Pancreas (tissue), 10 donors: ENCODE data around the gene REG1A. TPM values are rescaled to one million over a fixed set of nuclear protein-coding genes. Genes with fewer than 3 reads are reported as not detected.
A peak's percentile ranks its signal among the peaks of the same experiment; 100 is the strongest.

ENCODE experiments used
- ATAC-seq, 4 donors: fragments of 200-7000 bp; cut with Tn5 transposase; one replicate each; pipeline versions ENCODE4 v1.8.0 to v1.9.1; 2020; ENCODE audit warnings: mild to moderate bottlenecking in 4 of 4, moderate library complexity in 4 of 4
- DNase-seq, 6 donors: peaks; one replicate each; pipeline ENCODE4 v3.0.0-alpha.2; 2020
- FAIRE-seq: peaks from 2 replicates; lab custom pipeline; 2012; peaks lifted over from hg19 to GRCh38; lab: Jason Lieb, UNC
- H3K27ac ChIP-seq, 4 donors: fragments of 200-600 bp; sonication (generic); 1 replicate in 3 of 4; 2 replicates in 1 of 4; pipeline versions ENCODE4 v1.5.0 to v1.8.0; 2020
- H3K27me3 ChIP-seq, 4 donors: fragments of 200-600 bp; one replicate each; pipeline ENCODE4 v1.8.0; 2021
- H3K36me3 ChIP-seq, 3 donors: fragments of 200-600 bp; sonication (generic) in 1 of 3; one replicate each; pipeline versions ENCODE4 v1.5.0 to v1.8.0; 2020 to 2021
- H3K4me1 ChIP-seq, 3 donors: fragments of 200-600 bp; one replicate each; pipeline ENCODE4 v1.8.0; 2021
- H3K4me3 ChIP-seq, 4 donors: fragments of 200-600 bp; sonication (generic) in 2 of 4; one replicate each; pipeline versions ENCODE4 v1.5.0 to v1.8.0; 2020 to 2021
- H3K9me3 ChIP-seq, 4 donors: fragments of 200-600 bp; one replicate each; pipeline ENCODE4 v1.8.0; 2021
- CTCF ChIP-seq, 4 donors: fragments of 200-600 bp; sonication (generic) in 3 of 4; IDR thresholded peaks; one replicate each; pipeline versions ENCODE4 v1.5.0 to v1.8.0; 2021; ENCODE audit warnings: antibody characterized with exemption in 4 of 4
- WGBS, 2 donors: extraction: QIAGEN DNeasy Blood & Tissue Kit; methylation state at CpG; one replicate each; pipeline ENCODE4 v1.1.7; 2013; 5-methylcytosine and 5-hydroxymethylcytosine counted together
- intact Hi-C, 3 donors: fragments of 100-400 bp; cut with DNase I; formaldehyde crosslinking; loops; one replicate each; pipeline versions ENCODE4 v1.11.1 to v1.14.2; 2022
- polyA plus RNA-seq, 2 donors: library from polyadenylated mRNA; stranded (reverse); fragments of 200-250 nt; gene quantifications; one replicate each; pipeline ENCODE4 v1.2.3, GENCODE V29; 2013
- total RNA-seq, 6 donors: library from RNA; stranded (reverse); fragmentation: NEBNext Ultra II Directional in 4 of 6; extraction: Animal tissue kit (Norgen Biotek cat#: 25700) in 4 of 6; gene quantifications; one replicate each; pipeline versions ENCODE4 v1.2.1 to v1.2.4, GENCODE V29; 2021 to 2023
- donor health status: healthy with polysubstance abuse.
- donor health status: DM: no; HTN: no; CAD: no; lungs with moderate emphysema.
- donor health status: DM: no; HTN: no; CAD: no.
- donor health status: control.
- donor health status: control.
- donor health status: Bipolar disorder and iron deficiency.
- donor health status: DM: yes; HTN: yes; CAD: no.
- donor health status: DM: no; HTN: no; CAD: no.
- donor health status: DM: no; HTN: no; CAD: no.
- donor health status: DM: yes; HTN: yes; CAD: no.

REG1A gene
- total RNA-seq = over 10,000 TPM; 22,488 to 42,835 (median 29,951) TPM
- over 10,000 TPM; 18,817 to 70,084 TPM for polyA plus RNA-seq

- peak within 1 kb of the TSS; percentile 67 to 94 (median 86) for H3K27ac ChIP-seq
- peaks cover 13 to 37% (median 18%) of the 10 kb centered on the region in 3 donors for H3K4me1 ChIP-seq
- TF ChIP-seq CTCF (IDR thresholded peaks at IDR 0.05) = no peak
- no peaks in the 10 kb centered on the region for H3K27me3 ChIP-seq
- intact Hi-C loops = loop anchor here in 1 of 3 donors (5.0 to 10.0 kb wide), 3 partner anchors 33 to 765 kb away; partner anchors contain the start of genes REG1B and REG3G
- peak within 1 kb of the TSS; percentile 32 to 60 (median 50) for H3K4me3 ChIP-seq
- 18 to 26% methylated on average over 6 of the region's 6 CpGs for WGBS, 2 donors
- no peaks in the 10 kb centered on the region for H3K9me3 ChIP-seq
- DNase-seq (peak; percentile 67 to 95 (median 89)), ATAC-seq (peak; percentile 31 to 63 (median 51)), FAIRE-seq (no peak)
- peaks cover 7 to 29% (median 11%) of the 10 kb centered on the region in 3 donors for H3K36me3 ChIP-seq
Observed at GRCh38 chr2:79120194-79120713, at the start of gene REG1A. REG1A (plus strand) TSS chr2:79120488; CDS start chr2:79120862, 374 bp downstream.

- no peak for TF ChIP-seq CTCF (IDR thresholded peaks at IDR 0.05)
- peaks cover 0 to 5% (median 0%) of the 10 kb centered on the region in 3 donors for H3K4me1 ChIP-seq
- ATAC-seq = peak in 2 of 4 donors; percentile 39 to 44
- WGBS, 2 donors = 50 to 58% methylated on average over 2 of the region's 2 CpGs
- H3K36me3 ChIP-seq = no peaks in the 10 kb centered on the region
- no peak for FAIRE-seq
- no peaks in the 10 kb centered on the region for H3K9me3 ChIP-seq
- no peak overlapping the region for H3K4me3 ChIP-seq
- intact Hi-C loops = no loop called here
- H3K27ac ChIP-seq = no peak overlapping the region
- no peaks in the 10 kb centered on the region for H3K27me3 ChIP-seq
- DNase-seq = no peak
Observed at GRCh38 chr2:79071078-79071477, 49.2 kb upstream of the REG1A start.

- Histone ChIP-seq H3K4me1 (no peaks in the 10 kb centered on the region), H3K36me3 (no peaks in the 10 kb centered on the region), H3K9me3 (no peaks in the 10 kb centered on the region), H3K27ac (peak overlapping the region in 1 of 4 donors; percentile 25), H3K4me3 (no peak overlapping the region), H3K27me3 (no peaks in the 10 kb centered on the region)
- FAIRE-seq = no peak
- WGBS, 2 donors = 85 to 89% methylated on average over 5 of the region's 5 CpGs
- DNase-seq = peak in 5 of 6 donors; percentile 35 to 79 (median 47)
- no peak for TF ChIP-seq CTCF (IDR thresholded peaks at IDR 0.05)
- intact Hi-C loops = no loop called here
- ATAC-seq = no peak
Observed at GRCh38 chr2:79082987-79083386, 37.3 kb upstream of the REG1A start.

GRCh38 chr2:79083597-79084251 is 36.6 kb upstream of the REG1A start:
- Histone ChIP-seq H3K27me3 (no peaks in the 10 kb centered on the region), H3K36me3 (no peaks in the 10 kb centered on the region), H3K4me3 (peak overlapping the region in 1 of 4 donors; percentile 0), H3K4me1 (peaks cover 0 to 4% (median 0%) of the 10 kb centered on the region in 3 donors), H3K9me3 (no peaks in the 10 kb centered on the region), H3K27ac (peak overlapping the region in 2 of 4 donors; percentile 6 to 25)
- no peak for FAIRE-seq
- intact Hi-C loops = no loop called here
- TF ChIP-seq CTCF (IDR thresholded peaks at IDR 0.05) = no peak
- peak in 3 of 4 donors; percentile 5 to 38 (median 22) for ATAC-seq
- no peak for DNase-seq
